ENCODE measurements around the gene PLSCR1.

Gene PLSCR1

DNA sequence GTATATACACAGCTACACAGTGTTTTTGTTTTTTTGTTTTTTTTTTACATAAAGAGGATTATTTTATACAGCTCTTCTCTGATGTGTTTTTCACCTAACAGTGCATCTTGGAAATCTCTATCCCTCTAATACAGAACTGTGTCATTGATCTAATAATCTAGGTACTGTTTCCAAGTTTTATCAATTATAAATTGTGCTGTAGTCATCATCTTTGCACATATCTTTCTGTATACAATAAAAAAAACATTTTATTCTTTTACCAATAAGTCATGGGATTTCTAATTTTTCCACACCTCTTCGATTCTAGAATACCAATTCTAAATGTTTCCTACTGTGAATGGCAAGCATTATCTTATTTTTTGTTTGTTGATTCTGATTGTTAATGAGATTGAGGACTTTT, 73.4 kb downstream of the PLSCR1 start:
- H3K36me3 ChIP-seq (ENCODE audit: insufficient read depth) = no peaks in the 10 kb centered on the region
- H3K27ac ChIP-seq = no peak overlapping the region
- no peak overlapping the region for H3K9ac ChIP-seq
- no peaks in the 10 kb centered on the region for H3K27me3 ChIP-seq (ENCODE audit: insufficient read depth, low read depth)
- no peak overlapping the region for H3K4me3 ChIP-seq (IDR thresholded peaks at IDR 0.05; ENCODE audit: insufficient read depth, low read depth, low read length)
- no peaks in the 10 kb centered on the region for H4K20me1 ChIP-seq (ENCODE audit: insufficient read depth)
- H3K79me2 ChIP-seq (ENCODE audit: insufficient read depth, low read depth) = no peaks in the 10 kb centered on the region
- TF ChIP-seq, protein P1, sequence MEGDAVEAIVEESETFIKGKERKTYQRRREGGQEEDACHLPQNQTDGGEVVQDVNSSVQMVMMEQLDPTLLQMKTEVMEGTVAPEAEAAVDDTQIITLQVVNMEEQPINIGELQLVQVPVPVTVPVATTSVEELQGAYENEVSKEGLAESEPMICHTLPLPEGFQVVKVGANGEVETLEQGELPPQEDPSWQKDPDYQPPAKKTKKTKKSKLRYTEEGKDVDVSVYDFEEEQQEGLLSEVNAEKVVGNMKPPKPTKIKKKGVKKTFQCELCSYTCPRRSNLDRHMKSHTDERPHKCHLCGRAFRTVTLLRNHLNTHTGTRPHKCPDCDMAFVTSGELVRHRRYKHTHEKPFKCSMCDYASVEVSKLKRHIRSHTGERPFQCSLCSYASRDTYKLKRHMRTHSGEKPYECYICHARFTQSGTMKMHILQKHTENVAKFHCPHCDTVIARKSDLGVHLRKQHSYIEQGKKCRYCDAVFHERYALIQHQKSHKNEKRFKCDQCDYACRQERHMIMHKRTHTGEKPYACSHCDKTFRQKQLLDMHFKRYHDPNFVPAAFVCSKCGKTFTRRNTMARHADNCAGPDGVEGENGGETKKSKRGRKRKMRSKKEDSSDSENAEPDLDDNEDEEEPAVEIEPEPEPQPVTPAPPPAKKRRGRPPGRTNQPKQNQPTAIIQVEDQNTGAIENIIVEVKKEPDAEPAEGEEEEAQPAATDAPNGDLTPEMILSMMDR (conservative IDR thresholded peaks at IDR 0.05; ENCODE audit: low read depth, low read length) = no peak
- H3K4me1 ChIP-seq (ENCODE audit: low read depth, poor library complexity, severe bottlenecking) = peaks cover 12% of the 10 kb centered on the region
- H2AFZ ChIP-seq (ENCODE audit: low read depth) = no peak overlapping the region
- peak overlapping the region; percentile 81; the same call in 1 of the 2 replicates for H3K4me2 ChIP-seq

DNA sequence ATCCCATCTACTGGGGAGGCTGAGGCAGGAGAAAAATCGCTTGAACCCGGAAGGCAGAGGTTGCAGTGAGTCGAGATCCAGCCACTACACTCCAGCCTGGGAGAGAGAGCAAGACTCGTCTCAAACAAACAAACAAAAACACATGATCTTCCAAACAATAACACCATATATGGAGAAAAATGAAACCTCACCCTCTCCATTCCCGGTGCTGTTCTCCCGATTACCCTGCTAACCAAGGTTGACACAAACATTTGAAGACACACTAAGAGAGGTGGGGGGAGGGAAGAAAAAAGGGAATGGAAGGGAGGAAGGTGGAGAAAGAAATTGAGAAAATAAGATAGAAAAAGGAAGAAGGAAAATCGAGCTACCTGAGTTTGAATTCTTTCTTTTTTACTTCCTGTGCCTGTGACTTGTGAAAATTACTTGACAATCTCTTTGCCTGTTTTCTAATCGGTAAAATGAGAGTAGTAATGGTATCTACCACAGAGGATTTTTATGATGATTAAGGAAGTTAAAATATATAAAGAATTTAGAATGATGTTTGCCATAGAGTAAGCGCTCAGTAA, 73.9 kb downstream of the PLSCR1 start:
- TF ChIP-seq, protein P1 (conservative IDR thresholded peaks at IDR 0.05; ENCODE audit: low read depth, low read length) = no peak
- Histone ChIP-seq H2AFZ (ENCODE audit: low read depth) (peak overlapping the region; percentile 99), H3K79me2 (ENCODE audit: insufficient read depth, low read depth) (no peaks in the 10 kb centered on the region), H3K4me1 (ENCODE audit: low read depth, poor library complexity, severe bottlenecking) (peaks cover 12% of the 10 kb centered on the region), H4K20me1 (ENCODE audit: insufficient read depth) (no peaks in the 10 kb centered on the region), H3K36me3 (ENCODE audit: insufficient read depth) (no peaks in the 10 kb centered on the region), H3K9ac (no peak overlapping the region), H3K27ac (peak overlapping the region; percentile 69; the same call in 1 of the 2 replicates), H3K4me2 (peak overlapping the region; percentile 81), H3K4me3 (IDR thresholded peaks at IDR 0.05; ENCODE audit: insufficient read depth, low read depth, low read length) (no peak overlapping the region), H3K27me3 (ENCODE audit: insufficient read depth, low read depth) (no peaks in the 10 kb centered on the region)

DNA sequence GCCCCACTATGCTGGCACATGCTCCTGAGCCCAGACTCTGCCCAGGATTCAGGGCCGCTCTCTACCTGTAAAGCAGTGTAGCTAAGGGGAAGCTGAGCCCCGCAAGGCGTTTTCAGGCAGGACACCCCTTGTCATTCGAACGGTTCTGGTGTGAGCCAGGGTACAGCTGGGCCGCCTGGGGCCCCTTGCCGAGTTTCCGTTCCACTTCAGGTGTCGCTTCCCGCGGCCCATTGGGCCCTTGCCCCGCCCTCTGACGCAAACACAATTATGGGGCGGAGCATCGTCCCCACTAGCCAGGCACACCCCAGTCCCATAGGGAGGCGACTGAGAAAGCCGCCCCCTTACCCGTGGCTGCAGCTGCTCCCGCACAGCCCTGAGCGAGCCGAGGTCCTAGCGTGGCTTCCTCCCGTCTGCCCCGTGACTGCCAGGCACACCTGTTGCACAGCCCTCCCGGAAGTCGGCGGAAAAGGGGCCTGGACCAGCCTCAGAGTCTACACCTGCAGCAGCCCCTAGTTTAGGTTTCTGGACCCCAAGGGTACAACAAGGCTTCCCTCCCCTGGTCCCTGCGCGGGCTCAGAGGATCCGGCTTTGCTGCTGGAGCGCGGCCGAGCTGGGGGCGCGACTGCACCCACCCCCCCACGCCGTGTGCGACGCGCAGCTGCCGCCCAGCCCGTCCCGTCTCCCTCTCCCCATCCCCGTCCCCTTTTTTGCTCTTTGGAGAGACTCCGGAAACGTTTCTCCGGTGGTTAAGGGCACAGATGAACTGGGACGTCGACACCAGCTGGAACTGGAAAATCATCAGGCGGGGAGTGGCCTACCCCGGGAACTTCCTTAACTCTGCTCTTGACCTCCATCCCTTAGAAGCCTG, 75.0 kb downstream of the PLSCR1 start, which contains the start of gene PLSCR2:
TSS of gene PLSCR2 (minus strand) at position 412 of the 868 bp plus-strand sequence. CDS start 9,657 bp downstream, outside the sequence.
- no peaks in the 10 kb centered on the region for H3K27me3 ChIP-seq (ENCODE audit: insufficient read depth, low read depth)
- no peaks in the 10 kb centered on the region for H3K79me2 ChIP-seq (ENCODE audit: insufficient read depth, low read depth)
- no peaks in the 10 kb centered on the region for H4K20me1 ChIP-seq (ENCODE audit: insufficient read depth)
- H3K4me3 ChIP-seq (IDR thresholded peaks at IDR 0.05; ENCODE audit: insufficient read depth, low read depth, low read length) = peak within 1 kb of the TSS; percentile 31
- peak within 1 kb of the TSS; percentile 81 for H3K4me2 ChIP-seq
- peak within 1 kb of the TSS; percentile 69 for H3K27ac ChIP-seq
- H2AFZ ChIP-seq (ENCODE audit: low read depth) = peak within 1 kb of the TSS; percentile 99
- peak within 1 kb of the TSS; percentile 85 for H3K9ac ChIP-seq
- TF ChIP-seq, protein P1 (conservative IDR thresholded peaks at IDR 0.05; ENCODE audit: low read depth, low read length) = no peak
- no peaks in the 10 kb centered on the region for H3K36me3 ChIP-seq (ENCODE audit: insufficient read depth)
- peaks cover 12% of the 10 kb centered on the region for H3K4me1 ChIP-seq (ENCODE audit: low read depth, poor library complexity, severe bottlenecking)

DNA sequence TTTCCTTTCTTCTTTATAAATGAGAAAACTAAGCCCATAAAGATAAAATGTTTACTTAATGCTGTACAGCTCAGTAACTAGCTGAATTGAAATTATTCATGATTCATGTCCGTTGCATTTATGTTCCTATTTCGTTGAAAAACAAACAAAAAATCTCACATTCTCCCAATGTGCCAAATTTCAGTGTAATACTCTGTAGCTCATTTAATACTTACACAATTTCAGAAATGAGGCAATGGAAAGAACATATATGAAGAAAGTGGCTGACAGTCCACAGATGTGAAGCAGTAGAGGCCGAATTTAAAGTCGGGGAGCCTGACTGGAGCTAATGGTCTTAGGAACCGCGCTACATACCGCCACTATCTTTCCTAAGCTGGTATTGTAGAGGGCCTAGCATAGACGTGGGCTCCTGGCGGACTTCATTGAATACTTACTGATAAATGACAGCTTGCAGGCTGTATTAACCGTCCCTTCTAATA, 75.7 kb downstream of the PLSCR1 start:
- H3K4me3 ChIP-seq (IDR thresholded peaks at IDR 0.05; ENCODE audit: insufficient read depth, low read depth, low read length) = no peak overlapping the region
- H4K20me1 ChIP-seq (ENCODE audit: insufficient read depth) = no peaks in the 10 kb centered on the region
- no peaks in the 10 kb centered on the region for H3K79me2 ChIP-seq (ENCODE audit: insufficient read depth, low read depth)
- no peaks in the 10 kb centered on the region for H3K36me3 ChIP-seq (ENCODE audit: insufficient read depth)
- peak overlapping the region; percentile 69; the same call in 1 of the 2 replicates for H3K27ac ChIP-seq
- H3K9ac ChIP-seq = no peak overlapping the region
- H3K4me2 ChIP-seq = peak overlapping the region; percentile 81; the same call in 1 of the 2 replicates
- peak overlapping the region; percentile 99 for H2AFZ ChIP-seq (ENCODE audit: low read depth)
- H3K27me3 ChIP-seq (ENCODE audit: insufficient read depth, low read depth) = no peaks in the 10 kb centered on the region
- TF ChIP-seq, protein P1 (conservative IDR thresholded peaks at IDR 0.05; ENCODE audit: low read depth, low read length) = no peak
- peaks cover 12% of the 10 kb centered on the region for H3K4me1 ChIP-seq (ENCODE audit: low read depth, poor library complexity, severe bottlenecking)

All from KMS-11 (cell line).